ENCODE results near the gene NAA25. TPM values are rescaled to one million over a fixed set of nuclear protein-coding genes. Genes with fewer than 3 reads are reported as not detected.
"Not testable (repeated sequence)": the region's sequence is repeated elsewhere in the genome, so short reads cannot be mapped to it uniquely, and the experiment has no call there.

The NAA25 gene
- total RNA-seq, 1 donor from 2014 or later: 1.9 TPM

GRCh38 chr12:111995782-111996480, 112.7 kb downstream of the NAA25 start:
- TF ChIP-seq, protein P1, sequence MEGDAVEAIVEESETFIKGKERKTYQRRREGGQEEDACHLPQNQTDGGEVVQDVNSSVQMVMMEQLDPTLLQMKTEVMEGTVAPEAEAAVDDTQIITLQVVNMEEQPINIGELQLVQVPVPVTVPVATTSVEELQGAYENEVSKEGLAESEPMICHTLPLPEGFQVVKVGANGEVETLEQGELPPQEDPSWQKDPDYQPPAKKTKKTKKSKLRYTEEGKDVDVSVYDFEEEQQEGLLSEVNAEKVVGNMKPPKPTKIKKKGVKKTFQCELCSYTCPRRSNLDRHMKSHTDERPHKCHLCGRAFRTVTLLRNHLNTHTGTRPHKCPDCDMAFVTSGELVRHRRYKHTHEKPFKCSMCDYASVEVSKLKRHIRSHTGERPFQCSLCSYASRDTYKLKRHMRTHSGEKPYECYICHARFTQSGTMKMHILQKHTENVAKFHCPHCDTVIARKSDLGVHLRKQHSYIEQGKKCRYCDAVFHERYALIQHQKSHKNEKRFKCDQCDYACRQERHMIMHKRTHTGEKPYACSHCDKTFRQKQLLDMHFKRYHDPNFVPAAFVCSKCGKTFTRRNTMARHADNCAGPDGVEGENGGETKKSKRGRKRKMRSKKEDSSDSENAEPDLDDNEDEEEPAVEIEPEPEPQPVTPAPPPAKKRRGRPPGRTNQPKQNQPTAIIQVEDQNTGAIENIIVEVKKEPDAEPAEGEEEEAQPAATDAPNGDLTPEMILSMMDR (IDR thresholded peaks at IDR 0.05): no peak
- no peaks in the 10 kb centered on the region for H3K9me3 ChIP-seq
- H3K27ac ChIP-seq: no peak overlapping the region
- intact Hi-C loops (cut with DNase I): no loop called here
- H3K4me1 ChIP-seq: peaks cover 0 to 14% of the 10 kb centered on the region in 2 donors
- no peaks in the 10 kb centered on the region for H3K27me3 ChIP-seq
- H3K4me3 ChIP-seq: no peak overlapping the region
- DNase-seq (ENCODE audit: low spot score in 2 of 2): no peak
- no peaks in the 10 kb centered on the region for H3K36me3 ChIP-seq

- H3K36me3 ChIP-seq; intact Hi-C loops (cut with DNase I); DNase-seq (ENCODE audit: low spot score in 2 of 2); H3K9me3 ChIP-seq; H3K27ac ChIP-seq; H3K4me3 ChIP-seq; H3K27me3 ChIP-seq: not testable (repeated sequence)
- peaks cover 0 to 11% of the 10 kb centered on the region in 2 donors for H3K4me1 ChIP-seq
Observed at GRCh38 chr12:111994211-111995111, 114.1 kb downstream of the NAA25 start.

- peaks cover 0 to 11% of the 10 kb centered on the region in 2 donors for H3K4me1 ChIP-seq
- peaks cover 0 to 5% of the 10 kb centered on the region in 2 donors for H3K36me3 ChIP-seq
- intact Hi-C loops (cut with DNase I): no loop called here
- no peaks in the 10 kb centered on the region for H3K27me3 ChIP-seq
- TF ChIP-seq, protein P1 (IDR thresholded peaks at IDR 0.05): no peak
- no peak overlapping the region for H3K4me3 ChIP-seq
- no peaks in the 10 kb centered on the region for H3K9me3 ChIP-seq
- H3K27ac ChIP-seq: no peak overlapping the region
- DNase-seq (ENCODE audit: low spot score in 2 of 2): no peak
Observed at GRCh38 chr12:111993292-111994150, 115.1 kb downstream of the NAA25 start.

GRCh38 chr12:111992464-111992863, 116.1 kb downstream of the NAA25 start:
- TF ChIP-seq, protein P1 (IDR thresholded peaks at IDR 0.05): no peak
- intact Hi-C loops (cut with DNase I): no loop called here
- peaks cover 0 to 5% of the 10 kb centered on the region in 2 donors for H3K36me3 ChIP-seq
- DNase-seq (ENCODE audit: low spot score in 2 of 2): no peak
- H3K27me3 ChIP-seq: no peaks in the 10 kb centered on the region
- H3K4me3 ChIP-seq: no peak overlapping the region
- H3K27ac ChIP-seq: no peak overlapping the region
- peaks cover 0 to 4% of the 10 kb centered on the region in 2 donors for H3K4me1 ChIP-seq
- H3K9me3 ChIP-seq: no peaks in the 10 kb centered on the region

DNA sequence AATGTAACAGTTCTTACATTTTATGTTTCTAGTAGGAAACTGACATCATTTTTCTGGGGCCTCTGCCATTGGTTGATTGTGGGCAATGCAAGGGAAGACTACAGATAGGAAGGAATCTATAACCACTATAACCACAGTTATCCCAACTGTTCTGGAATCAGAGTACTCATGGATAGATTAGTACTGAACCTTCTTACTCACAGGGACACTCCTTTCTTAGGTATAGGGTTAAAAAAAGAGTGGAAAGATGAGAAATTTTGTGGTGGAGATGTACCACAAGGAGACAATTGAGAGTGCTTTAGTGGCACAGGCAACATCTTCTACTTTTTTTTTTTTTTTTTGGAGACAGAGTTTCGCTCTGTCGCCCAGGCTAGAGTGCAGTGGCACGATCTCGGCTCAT, 116.6 kb downstream of the NAA25 start:
- H3K27me3 ChIP-seq: no peaks in the 10 kb centered on the region
- no peaks in the 10 kb centered on the region for H3K9me3 ChIP-seq
- DNase-seq (ENCODE audit: low spot score in 2 of 2): no peak
- no peaks in the 10 kb centered on the region for H3K4me1 ChIP-seq
- TF ChIP-seq, protein P1 (IDR thresholded peaks at IDR 0.05): no peak
- no peak overlapping the region for H3K27ac ChIP-seq
- no peak overlapping the region for H3K4me3 ChIP-seq
- peaks cover 0 to 5% of the 10 kb centered on the region in 2 donors for H3K36me3 ChIP-seq
- intact Hi-C loops (cut with DNase I): no loop called here
